Colonic mucosa (tissue), 4 donors: Measurements from ENCODE around the gene DOK4. TPM values are rescaled to one million over a fixed set of nuclear protein-coding genes. Genes with fewer than 3 reads are reported as not detected.

Source experiments
- DNase-seq: peaks from one replicate; pipeline ENCODE4 v3.0.0-alpha.2; 2020
- H3K27ac ChIP-seq: fragments of 200-600 bp; one replicate; pipeline ENCODE4 v1.8.0; 2021
- H3K27me3 ChIP-seq: fragments of 200-600 bp; one replicate; pipeline ENCODE4 v1.8.0; 2021
- H3K36me3 ChIP-seq: fragments of 200-600 bp; one replicate; pipeline ENCODE4 v1.8.0; 2021
- H3K4me1 ChIP-seq: fragments of 200-600 bp; one replicate; pipeline ENCODE4 v1.8.0; 2021; ENCODE audit warnings: mild to moderate bottlenecking
- H3K4me3 ChIP-seq: fragments of 200-600 bp; one replicate; pipeline ENCODE4 v1.8.0; 2021
- H3K9ac ChIP-seq, 2 donors: one replicate each; pipeline ENCODE4 v1.7.0; 2013; ENCODE audit warnings: control low read depth in 2 of 2, low read depth in 2 of 2, low read length in 2 of 2
- H3K9me3 ChIP-seq: fragments of 200-600 bp; one replicate; pipeline ENCODE4 v1.8.0; 2021
- CTCF ChIP-seq: fragments of 200-600 bp; IDR thresholded peaks from one replicate; pipeline ENCODE4 v1.8.0; 2022; ENCODE audit warnings: antibody characterized with exemption, mild to moderate bottlenecking
- intact Hi-C: fragments of 100-400 bp; cut with DNase I; formaldehyde crosslinking; loops from one replicate; pipeline ENCODE4 v1.14.1; 2022
- total RNA-seq, 2 donors: library from RNA; stranded (reverse); fragmentation: NEBNext Ultra II Directional in 1 of 2; extraction: Animal tissue kit (Norgen Biotek cat#: 25700) in 1 of 2; gene quantifications; one replicate each; pipeline ENCODE4 v1.2.1, GENCODE V29; 2021
- donor health status: healthy.
- donor health status: DM: no; HTN: no; CAD: no.
- donor health status: DM: no; HTN: no; CAD: no.

The DOK4 gene
- total RNA-seq, 2 donors from 2014 or later = 121 to 141 TPM

- Histone ChIP-seq H3K9me3 (no peaks in the 10 kb centered on the region), H3K4me3 (no peak overlapping the region), H3K9ac (peak overlapping the region; percentile 38 to 73), H3K4me1 (peaks cover 10% of the 10 kb centered on the region), H3K27ac (peak overlapping the region; percentile 92), H3K27me3 (no peaks in the 10 kb centered on the region), H3K36me3 (no peaks in the 10 kb centered on the region)
- intact Hi-C loops = no loop called here
- no peak for DNase-seq
- TF ChIP-seq CTCF = no peak
These were observed 5.5 kb downstream of the DOK4 start for GRCh38 chr16:57480754-57481230.

DNA sequence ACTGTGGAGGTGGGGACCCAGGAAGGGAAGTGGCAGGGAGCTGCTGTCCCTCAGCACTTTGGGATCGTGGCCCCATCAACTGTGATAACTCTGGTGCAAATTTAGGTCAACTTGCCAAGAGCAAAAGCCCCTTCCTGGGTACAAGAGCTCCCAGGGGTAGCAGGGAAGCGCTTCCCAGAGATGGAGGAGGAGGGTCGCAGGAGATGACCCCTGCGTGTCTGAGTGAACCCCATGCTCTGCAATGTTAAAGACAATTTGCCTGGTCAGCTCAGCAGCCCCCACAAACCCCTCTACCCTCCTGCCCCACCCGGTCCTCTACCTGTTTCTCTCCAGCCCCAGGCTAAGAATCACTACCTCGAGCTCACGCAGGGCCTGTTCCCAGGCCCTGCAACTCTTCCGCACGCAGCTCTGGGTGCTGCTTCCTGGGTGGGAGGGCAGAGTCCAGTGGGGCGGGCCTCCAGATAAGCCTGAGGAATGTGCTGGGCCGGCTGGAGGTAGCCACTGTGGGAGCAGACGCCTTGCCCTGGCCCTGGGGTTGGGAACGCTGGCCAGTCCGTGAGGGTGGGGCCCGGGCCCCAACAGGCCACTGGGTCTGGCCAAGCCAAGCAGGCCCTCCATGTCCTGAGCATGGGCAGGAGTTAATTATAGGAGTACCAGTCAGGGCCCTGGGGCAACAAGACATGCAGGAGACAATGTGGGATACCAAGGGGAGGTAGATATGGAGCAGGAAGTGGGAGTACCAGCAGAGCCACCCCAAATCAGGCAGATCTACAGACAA lies 6.1 kb downstream of the DOK4 start:
- Histone ChIP-seq H3K36me3 (no peaks in the 10 kb centered on the region), H3K4me1 (peaks cover 10% of the 10 kb centered on the region), H3K27ac (peak overlapping the region; percentile 92), H3K4me3 (peak overlapping the region; percentile 31), H3K9ac (peak overlapping the region; percentile 38 to 73), H3K9me3 (no peaks in the 10 kb centered on the region), H3K27me3 (no peaks in the 10 kb centered on the region)
- intact Hi-C loops = no loop called here
- TF ChIP-seq CTCF = no peak
- peak; percentile 92 for DNase-seq

GRCh38 chr16:57479205-57479975 lies 6.9 kb downstream of the DOK4 start:
- Histone ChIP-seq H3K9ac (peak overlapping the region; percentile 48 to 73), H3K27me3 (no peaks in the 10 kb centered on the region), H3K4me1 (peaks cover 10% of the 10 kb centered on the region), H3K4me3 (peak overlapping the region; percentile 31), H3K36me3 (no peaks in the 10 kb centered on the region), H3K9me3 (no peaks in the 10 kb centered on the region), H3K27ac (peak overlapping the region; percentile 92)
- DNase-seq = peak; percentile 91
- intact Hi-C loops = no loop called here
- no peak for TF ChIP-seq CTCF

DNA sequence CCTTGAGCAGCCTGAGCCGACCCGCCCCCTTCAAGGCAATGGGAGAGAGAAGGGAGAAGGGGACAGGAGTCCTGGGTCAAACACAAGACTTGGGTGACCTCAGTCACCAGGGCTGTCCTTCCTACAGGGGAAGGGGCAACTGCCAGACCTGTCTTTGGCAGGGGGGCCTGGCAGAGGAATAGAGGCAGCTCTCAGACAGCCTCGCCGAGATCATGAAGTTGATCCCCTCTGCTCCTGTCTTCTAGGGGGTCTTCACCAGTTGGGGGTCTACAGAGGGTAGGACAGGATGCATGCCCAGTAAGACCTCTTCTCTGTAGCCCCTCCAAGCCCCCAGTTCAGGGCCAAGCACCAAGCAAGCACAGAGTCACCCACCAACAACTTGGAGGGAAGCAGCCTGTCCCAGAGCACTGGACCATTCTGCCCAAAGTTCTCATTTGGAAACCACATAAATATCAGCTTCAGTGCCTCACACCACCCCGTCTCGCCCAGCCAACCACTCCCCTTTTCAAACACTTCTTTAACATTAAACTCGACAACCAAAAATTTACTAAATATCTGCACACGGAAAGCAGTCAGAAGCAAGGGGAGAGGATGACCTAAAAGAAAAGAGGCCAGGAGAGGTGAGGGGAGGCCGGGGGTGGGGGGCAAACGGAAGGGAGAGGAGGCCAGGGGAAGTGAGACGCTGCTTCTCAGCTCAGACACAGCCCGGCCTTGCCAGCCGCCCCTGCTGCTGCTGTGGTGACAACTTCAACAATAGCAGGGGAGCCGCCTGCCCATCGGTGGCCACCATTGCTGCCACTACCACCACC lies 7.7 kb downstream of the DOK4 start:
- no peak for DNase-seq
- Histone ChIP-seq H3K27ac (no peak overlapping the region), H3K27me3 (no peaks in the 10 kb centered on the region), H3K36me3 (no peaks in the 10 kb centered on the region), H3K4me3 (peak overlapping the region; percentile 31), H3K9ac (peak overlapping the region; percentile 48 to 73), H3K9me3 (no peaks in the 10 kb centered on the region), H3K4me1 (peaks cover 10% of the 10 kb centered on the region)
- no peak for TF ChIP-seq CTCF
- intact Hi-C loops = no loop called here

DNA sequence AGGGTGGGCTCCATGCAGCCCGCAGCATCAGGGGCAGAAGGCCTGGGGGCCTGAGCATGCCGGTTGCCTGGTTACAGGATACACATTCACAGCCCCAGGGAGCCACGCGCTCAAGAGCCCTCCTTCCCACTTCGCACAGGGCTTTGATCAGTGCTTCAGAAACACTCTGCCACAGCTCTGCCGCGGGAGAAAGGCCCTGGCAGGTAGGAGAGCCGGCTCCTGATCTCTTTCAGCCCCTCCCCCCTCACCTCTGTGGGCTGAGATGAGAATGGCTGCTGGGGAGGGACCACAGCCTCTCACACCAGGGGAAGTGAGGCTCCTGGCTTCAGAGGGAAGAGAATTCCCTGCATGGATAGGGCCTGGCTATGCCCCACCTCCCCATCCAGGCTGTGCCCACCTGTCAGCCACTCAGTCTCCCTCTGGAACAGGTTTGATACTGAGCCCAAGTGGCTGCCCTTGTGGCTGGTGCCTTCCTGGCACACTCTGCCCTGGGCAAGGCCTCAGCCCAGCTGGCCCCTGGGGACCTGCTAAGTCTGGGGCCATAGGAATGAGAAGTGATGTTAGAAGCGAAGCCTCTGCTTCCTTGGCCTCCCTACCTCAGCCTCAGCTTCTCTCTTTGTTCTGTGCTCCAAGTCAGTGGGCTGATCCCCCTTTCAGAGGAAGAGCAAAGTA lies 8.6 kb downstream of the DOK4 start:
- H3K27me3 ChIP-seq = no peaks in the 10 kb centered on the region
- peaks cover 10% of the 10 kb centered on the region for H3K4me1 ChIP-seq
- no peak overlapping the region for H3K27ac ChIP-seq
- H3K36me3 ChIP-seq = no peaks in the 10 kb centered on the region
- intact Hi-C loops = no loop called here
- DNase-seq = no peak
- TF ChIP-seq CTCF = no peak
- H3K9ac ChIP-seq = peak overlapping the region in 1 of 2 donors; percentile 4
- no peak overlapping the region for H3K4me3 ChIP-seq
- H3K9me3 ChIP-seq = no peaks in the 10 kb centered on the region
